ENCODE data around the gene BAIAP2L2.

- TF ChIP-seq POLR2AphosphoS5 (IDR thresholded peaks at IDR 0.05), result no peak
- TF ChIP-seq, protein P1, sequence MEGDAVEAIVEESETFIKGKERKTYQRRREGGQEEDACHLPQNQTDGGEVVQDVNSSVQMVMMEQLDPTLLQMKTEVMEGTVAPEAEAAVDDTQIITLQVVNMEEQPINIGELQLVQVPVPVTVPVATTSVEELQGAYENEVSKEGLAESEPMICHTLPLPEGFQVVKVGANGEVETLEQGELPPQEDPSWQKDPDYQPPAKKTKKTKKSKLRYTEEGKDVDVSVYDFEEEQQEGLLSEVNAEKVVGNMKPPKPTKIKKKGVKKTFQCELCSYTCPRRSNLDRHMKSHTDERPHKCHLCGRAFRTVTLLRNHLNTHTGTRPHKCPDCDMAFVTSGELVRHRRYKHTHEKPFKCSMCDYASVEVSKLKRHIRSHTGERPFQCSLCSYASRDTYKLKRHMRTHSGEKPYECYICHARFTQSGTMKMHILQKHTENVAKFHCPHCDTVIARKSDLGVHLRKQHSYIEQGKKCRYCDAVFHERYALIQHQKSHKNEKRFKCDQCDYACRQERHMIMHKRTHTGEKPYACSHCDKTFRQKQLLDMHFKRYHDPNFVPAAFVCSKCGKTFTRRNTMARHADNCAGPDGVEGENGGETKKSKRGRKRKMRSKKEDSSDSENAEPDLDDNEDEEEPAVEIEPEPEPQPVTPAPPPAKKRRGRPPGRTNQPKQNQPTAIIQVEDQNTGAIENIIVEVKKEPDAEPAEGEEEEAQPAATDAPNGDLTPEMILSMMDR (IDR thresholded peaks at IDR 0.05), result no peak
- no peak for TF ChIP-seq POLR2A (IDR thresholded peaks at IDR 0.05)
Measured at GRCh38 chr22:38132136-38132535, 21.7 kb upstream of the BAIAP2L2 start.
